SK-N-SH treated with all-trans-retinoic acid at 6 μM for 48 hours (cell line): ENCODE data around the gene CALHM1.

ENCODE experiments used
- ARNTL ChIP-seq: fragments of 450-650 bp; formaldehyde crosslinking; IDR thresholded peaks from 2 replicates; pipeline ENCODE4 v1.5.0; 2020; ENCODE audit warnings: low read depth, mild to moderate bottlenecking, moderate library complexity, borderline replicate concordance
- BACH2 ChIP-seq: fragments of 250-450 bp; sonication (Bioruptor Pico); IDR thresholded peaks from 2 replicates; pipeline ENCODE4 v1.9.0; 2021; ENCODE audit warnings: mild to moderate bottlenecking, borderline replicate concordance
- CSDC2 ChIP-seq: fragments of 250-450 bp; sonication (Bioruptor Pico); IDR thresholded peaks from 2 replicates; pipeline ENCODE4 v1.5.0; 2020; ENCODE audit warnings: mild to moderate bottlenecking, moderate library complexity
- OSR1 ChIP-seq: fragments of 250-450 bp; sonication (Bioruptor Pico); IDR thresholded peaks from 2 replicates; pipeline ENCODE4 v1.8.0; 2022; ENCODE audit warnings: moderate library complexity, mild to moderate bottlenecking, inconsistent platforms
- PPARA ChIP-seq: fragments of 250-450 bp; sonication (Bioruptor Pico); IDR thresholded peaks from 2 replicates; pipeline ENCODE4 v1.5.0; 2020; ENCODE audit warnings: mild to moderate bottlenecking, borderline replicate concordance
- RARB ChIP-seq: fragments of 250-450 bp; sonication (Bioruptor Pico); IDR thresholded peaks from 2 replicates; pipeline ENCODE4 v1.8.0; 2021; ENCODE audit warnings: mild to moderate bottlenecking, moderate library complexity
- TCF4 ChIP-seq: fragments of 250-450 bp; sonication (Bioruptor Pico); IDR thresholded peaks from 2 replicates; pipeline ENCODE4 v1.8.0; 2021; ENCODE audit warnings: mild to moderate bottlenecking, moderate library complexity, borderline replicate concordance
- TOX ChIP-seq: fragments of 250-450 bp; sonication (Bioruptor Pico); IDR thresholded peaks from 2 replicates; pipeline ENCODE4 v1.8.0; 2021; ENCODE audit warnings: mild to moderate bottlenecking, moderate library complexity, borderline replicate concordance
- ZFP30 ChIP-seq: fragments of 450-650 bp; formaldehyde crosslinking; IDR thresholded peaks from 2 replicates; pipeline ENCODE4 v1.5.0; 2022; ENCODE audit warnings: mild to moderate bottlenecking, moderate library complexity
- ZNF70 ChIP-seq: fragments of 450-650 bp; formaldehyde crosslinking; IDR thresholded peaks from 2 replicates; pipeline ENCODE4 v1.5.0; 2020; ENCODE audit warnings: mild to moderate bottlenecking, moderate library complexity
- TF ChIP-seq, protein P1 (sequence below): fragments of 250-450 bp; sonication (Bioruptor Pico); IDR thresholded peaks from 2 replicates; pipeline ENCODE4 v1.5.1; 2021; ENCODE audit warnings: mild to moderate bottlenecking, moderate library complexity
- TF ChIP-seq, protein P2 (sequence below): fragments of 250-450 bp; sonication (Bioruptor Pico); IDR thresholded peaks from 2 replicates; pipeline ENCODE4 v1.5.0; 2020; ENCODE audit warnings: mild to moderate bottlenecking, moderate library complexity
- TF ChIP-seq, protein P3 (sequence below): fragments of 250-450 bp; sonication (Bioruptor Pico); IDR thresholded peaks from 2 replicates; pipeline ENCODE4 v1.5.1; 2020; ENCODE audit warnings: low read depth, mild to moderate bottlenecking, moderate library complexity
- TF ChIP-seq, protein P4 (sequence below): fragments of 250-450 bp; sonication (Bioruptor Pico); IDR thresholded peaks from 2 replicates; pipeline ENCODE4 v1.8.0; 2020; ENCODE audit warnings: mild to moderate bottlenecking, moderate library complexity, borderline replicate concordance

- no peak for TF ChIP-seq OSR1 (CRISPR knock-in tag)
- TF ChIP-seq, protein P1, sequence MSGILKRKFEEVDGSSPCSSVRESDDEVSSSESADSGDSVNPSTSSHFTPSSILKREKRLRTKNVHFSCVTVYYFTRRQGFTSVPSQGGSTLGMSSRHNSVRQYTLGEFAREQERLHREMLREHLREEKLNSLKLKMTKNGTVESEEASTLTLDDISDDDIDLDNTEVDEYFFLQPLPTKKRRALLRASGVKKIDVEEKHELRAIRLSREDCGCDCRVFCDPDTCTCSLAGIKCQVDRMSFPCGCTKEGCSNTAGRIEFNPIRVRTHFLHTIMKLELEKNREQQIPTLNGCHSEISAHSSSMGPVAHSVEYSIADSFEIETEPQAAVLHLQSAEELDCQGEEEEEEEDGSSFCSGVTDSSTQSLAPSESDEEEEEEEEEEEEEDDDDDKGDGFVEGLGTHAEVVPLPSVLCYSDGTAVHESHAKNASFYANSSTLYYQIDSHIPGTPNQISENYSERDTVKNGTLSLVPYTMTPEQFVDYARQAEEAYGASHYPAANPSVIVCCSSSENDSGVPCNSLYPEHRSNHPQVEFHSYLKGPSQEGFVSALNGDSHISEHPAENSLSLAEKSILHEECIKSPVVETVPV (CRISPR knock-in tag) = no peak
- TF ChIP-seq BACH2 = no peak
- no peak for TF ChIP-seq TCF4 (CRISPR knock-in tag)
- TF ChIP-seq, protein P2, sequence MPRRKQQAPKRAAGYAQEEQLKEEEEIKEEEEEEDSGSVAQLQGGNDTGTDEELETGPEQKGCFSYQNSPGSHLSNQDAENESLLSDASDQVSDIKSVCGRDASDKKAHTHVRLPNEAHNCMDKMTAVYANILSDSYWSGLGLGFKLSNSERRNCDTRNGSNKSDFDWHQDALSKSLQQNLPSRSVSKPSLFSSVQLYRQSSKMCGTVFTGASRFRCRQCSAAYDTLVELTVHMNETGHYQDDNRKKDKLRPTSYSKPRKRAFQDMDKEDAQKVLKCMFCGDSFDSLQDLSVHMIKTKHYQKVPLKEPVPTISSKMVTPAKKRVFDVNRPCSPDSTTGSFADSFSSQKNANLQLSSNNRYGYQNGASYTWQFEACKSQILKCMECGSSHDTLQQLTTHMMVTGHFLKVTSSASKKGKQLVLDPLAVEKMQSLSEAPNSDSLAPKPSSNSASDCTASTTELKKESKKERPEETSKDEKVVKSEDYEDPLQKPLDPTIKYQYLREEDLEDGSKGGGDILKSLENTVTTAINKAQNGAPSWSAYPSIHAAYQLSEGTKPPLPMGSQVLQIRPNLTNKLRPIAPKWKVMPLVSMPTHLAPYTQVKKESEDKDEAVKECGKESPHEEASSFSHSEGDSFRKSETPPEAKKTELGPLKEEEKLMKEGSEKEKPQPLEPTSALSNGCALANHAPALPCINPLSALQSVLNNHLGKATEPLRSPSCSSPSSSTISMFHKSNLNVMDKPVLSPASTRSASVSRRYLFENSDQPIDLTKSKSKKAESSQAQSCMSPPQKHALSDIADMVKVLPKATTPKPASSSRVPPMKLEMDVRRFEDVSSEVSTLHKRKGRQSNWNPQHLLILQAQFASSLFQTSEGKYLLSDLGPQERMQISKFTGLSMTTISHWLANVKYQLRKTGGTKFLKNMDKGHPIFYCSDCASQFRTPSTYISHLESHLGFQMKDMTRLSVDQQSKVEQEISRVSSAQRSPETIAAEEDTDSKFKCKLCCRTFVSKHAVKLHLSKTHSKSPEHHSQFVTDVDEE = no peak
- TF ChIP-seq, protein P3, sequence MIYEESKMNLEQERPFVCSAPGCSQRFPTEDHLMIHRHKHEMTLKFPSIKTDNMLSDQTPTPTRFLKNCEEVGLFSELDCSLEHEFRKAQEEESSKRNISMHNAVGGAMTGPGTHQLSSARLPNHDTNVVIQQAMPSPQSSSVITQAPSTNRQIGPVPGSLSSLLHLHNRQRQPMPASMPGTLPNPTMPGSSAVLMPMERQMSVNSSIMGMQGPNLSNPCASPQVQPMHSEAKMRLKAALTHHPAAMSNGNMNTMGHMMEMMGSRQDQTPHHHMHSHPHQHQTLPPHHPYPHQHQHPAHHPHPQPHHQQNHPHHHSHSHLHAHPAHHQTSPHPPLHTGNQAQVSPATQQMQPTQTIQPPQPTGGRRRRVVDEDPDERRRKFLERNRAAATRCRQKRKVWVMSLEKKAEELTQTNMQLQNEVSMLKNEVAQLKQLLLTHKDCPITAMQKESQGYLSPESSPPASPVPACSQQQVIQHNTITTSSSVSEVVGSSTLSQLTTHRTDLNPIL (CRISPR knock-in tag) = no peak
- TF ChIP-seq ZFP30 (CRISPR knock-in tag) = no peak
- no peak for TF ChIP-seq CSDC2
- TF ChIP-seq, protein P4, sequence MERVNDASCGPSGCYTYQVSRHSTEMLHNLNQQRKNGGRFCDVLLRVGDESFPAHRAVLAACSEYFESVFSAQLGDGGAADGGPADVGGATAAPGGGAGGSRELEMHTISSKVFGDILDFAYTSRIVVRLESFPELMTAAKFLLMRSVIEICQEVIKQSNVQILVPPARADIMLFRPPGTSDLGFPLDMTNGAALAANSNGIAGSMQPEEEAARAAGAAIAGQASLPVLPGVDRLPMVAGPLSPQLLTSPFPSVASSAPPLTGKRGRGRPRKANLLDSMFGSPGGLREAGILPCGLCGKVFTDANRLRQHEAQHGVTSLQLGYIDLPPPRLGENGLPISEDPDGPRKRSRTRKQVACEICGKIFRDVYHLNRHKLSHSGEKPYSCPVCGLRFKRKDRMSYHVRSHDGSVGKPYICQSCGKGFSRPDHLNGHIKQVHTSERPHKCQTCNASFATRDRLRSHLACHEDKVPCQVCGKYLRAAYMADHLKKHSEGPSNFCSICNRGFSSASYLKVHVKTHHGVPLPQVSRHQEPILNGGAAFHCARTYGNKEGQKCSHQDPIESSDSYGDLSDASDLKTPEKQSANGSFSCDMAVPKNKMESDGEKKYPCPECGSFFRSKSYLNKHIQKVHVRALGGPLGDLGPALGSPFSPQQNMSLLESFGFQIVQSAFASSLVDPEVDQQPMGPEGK (CRISPR knock-in tag) = no peak
- TF ChIP-seq PPARA (CRISPR knock-in tag) = no peak
- no peak for TF ChIP-seq ARNTL (CRISPR knock-in tag)
- no peak for TF ChIP-seq TOX
- TF ChIP-seq ZNF70 (CRISPR knock-in tag) = no peak
- TF ChIP-seq RARB (CRISPR knock-in tag) = no peak
Measured at GRCh38 chr10:103444478-103444877, 14.2 kb downstream of the CALHM1 start.
